ENCODE data around the gene ZFR2. TPM values are rescaled to one million over a fixed set of nuclear protein-coding genes. Genes with fewer than 3 reads are reported as not detected.

ZFR2 gene
- polyA plus RNA-seq, 1 of the 3 experiments (the other 2 are of a cell fraction), result 0.44 TPM

DNA sequence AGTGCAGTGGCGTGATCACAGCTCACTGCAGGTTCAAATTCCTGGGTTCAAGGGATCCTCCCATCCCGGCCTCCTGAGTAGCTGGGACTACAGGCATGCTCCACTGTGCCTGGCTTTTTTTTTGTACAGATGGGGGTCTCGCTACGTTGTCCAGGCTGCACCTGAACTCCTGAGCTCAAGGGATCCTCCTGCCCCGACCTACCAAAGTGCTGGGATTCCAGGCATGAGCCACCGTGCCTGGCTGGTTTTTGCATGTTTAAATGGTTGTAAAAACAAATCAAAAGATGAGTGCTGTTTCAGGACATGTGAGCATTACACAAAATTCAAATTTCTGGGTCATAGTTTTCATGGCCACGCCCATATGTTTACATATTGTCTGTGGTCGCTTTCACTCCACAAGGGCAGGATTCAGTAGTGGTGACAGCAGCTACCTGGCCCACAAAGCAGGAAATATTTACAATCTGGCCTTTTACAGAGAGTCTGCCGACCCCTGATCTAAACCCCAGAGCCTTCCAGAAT is 88.0 kb downstream of the ZFR2 start:
- no peaks in the 10 kb centered on the region for H4K20me1 ChIP-seq (ENCODE audit: insufficient read depth)
- H3K9me2 ChIP-seq, result no peaks in the 10 kb centered on the region
- no peak overlapping the region for H3K9ac ChIP-seq
- DNase-seq, result no peak
- ChIA-PET CTCF (interaction anchor here (0.6 to 2.9 kb wide), 4 partner anchors 20 to 41 kb away, joined by 3 to 10 read pairs (median 3); partner anchors contain the start of gene APBA3), POLR2A (no interaction called here)
- no peaks in the 10 kb centered on the region; a peak in 1 of 4 replicates for H3K4me1 ChIP-seq (ENCODE audit: control insufficient read depth in 1 of 2, insufficient read depth in 2 of 2, low read depth in 1 of 2, low read length in 1 of 2)
- TF ChIP-seq CTCF (IDR thresholded peaks at IDR 0.05) (no peak), EZH2phosphoT487 (IDR thresholded peaks at IDR 0.05; ENCODE audit: borderline replicate concordance, low read depth) (no peak), GATA2 (CRISPR knock-in tag; IDR thresholded peaks at IDR 0.05) (no peak), ELF1 (IDR thresholded peaks at IDR 0.05) (no peak), SIN3A (IDR thresholded peaks at IDR 0.05; ENCODE audit: borderline replicate concordance, low read depth, low read length) (no peak), ZBTB33 (IDR thresholded peaks at IDR 0.05; ENCODE audit: borderline replicate concordance, low read depth) (no peak), YY1 (IDR thresholded peaks at IDR 0.05; ENCODE audit: low read depth) (no peak), RXRA (IDR thresholded peaks at IDR 0.05; ENCODE audit: borderline replicate concordance, low read depth) (no peak)
- TF ChIP-seq, protein P1, sequence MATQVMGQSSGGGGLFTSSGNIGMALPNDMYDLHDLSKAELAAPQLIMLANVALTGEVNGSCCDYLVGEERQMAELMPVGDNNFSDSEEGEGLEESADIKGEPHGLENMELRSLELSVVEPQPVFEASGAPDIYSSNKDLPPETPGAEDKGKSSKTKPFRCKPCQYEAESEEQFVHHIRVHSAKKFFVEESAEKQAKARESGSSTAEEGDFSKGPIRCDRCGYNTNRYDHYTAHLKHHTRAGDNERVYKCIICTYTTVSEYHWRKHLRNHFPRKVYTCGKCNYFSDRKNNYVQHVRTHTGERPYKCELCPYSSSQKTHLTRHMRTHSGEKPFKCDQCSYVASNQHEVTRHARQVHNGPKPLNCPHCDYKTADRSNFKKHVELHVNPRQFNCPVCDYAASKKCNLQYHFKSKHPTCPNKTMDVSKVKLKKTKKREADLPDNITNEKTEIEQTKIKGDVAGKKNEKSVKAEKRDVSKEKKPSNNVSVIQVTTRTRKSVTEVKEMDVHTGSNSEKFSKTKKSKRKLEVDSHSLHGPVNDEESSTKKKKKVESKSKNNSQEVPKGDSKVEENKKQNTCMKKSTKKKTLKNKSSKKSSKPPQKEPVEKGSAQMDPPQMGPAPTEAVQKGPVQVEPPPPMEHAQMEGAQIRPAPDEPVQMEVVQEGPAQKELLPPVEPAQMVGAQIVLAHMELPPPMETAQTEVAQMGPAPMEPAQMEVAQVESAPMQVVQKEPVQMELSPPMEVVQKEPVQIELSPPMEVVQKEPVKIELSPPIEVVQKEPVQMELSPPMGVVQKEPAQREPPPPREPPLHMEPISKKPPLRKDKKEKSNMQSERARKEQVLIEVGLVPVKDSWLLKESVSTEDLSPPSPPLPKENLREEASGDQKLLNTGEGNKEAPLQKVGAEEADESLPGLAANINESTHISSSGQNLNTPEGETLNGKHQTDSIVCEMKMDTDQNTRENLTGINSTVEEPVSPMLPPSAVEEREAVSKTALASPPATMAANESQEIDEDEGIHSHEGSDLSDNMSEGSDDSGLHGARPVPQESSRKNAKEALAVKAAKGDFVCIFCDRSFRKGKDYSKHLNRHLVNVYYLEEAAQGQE (IDR thresholded peaks at IDR 0.05; ENCODE audit: low read depth, low read length), result no peak
- no peaks in the 10 kb centered on the region for H3F3A ChIP-seq (replicated peaks; ENCODE audit: insufficient read depth)
- no peak overlapping the region for H2AFZ ChIP-seq (ENCODE audit: low read depth)
- 44% methylated on average over 8 of the region's 9 CpGs for WGBS (ENCODE audit: low lambda C conversion rate)
- no peak overlapping the region for H3K27ac ChIP-seq (ENCODE audit: low read depth in 2 of 2, low read length in 1 of 2)
- no peak overlapping the region for H3K4me3 ChIP-seq (ENCODE audit: low read depth in 2 of 2, low read length in 1 of 2)
- H3K9me3 ChIP-seq, result peaks cover 9% of the 10 kb centered on the region
- peaks cover 48% of the 10 kb centered on the region for H3K27me3 ChIP-seq (ENCODE audit: insufficient read depth)
- H3K4me2 ChIP-seq, result no peak overlapping the region
- no peaks in the 10 kb centered on the region for H3K79me2 ChIP-seq (ENCODE audit: insufficient read depth)
- H3K36me3 ChIP-seq (replicated peaks in 1 of 2; ENCODE audit: control insufficient read depth in 1 of 2, insufficient read depth in 2 of 2, low read length in 1 of 2), result no peaks in the 10 kb centered on the region
